Nephron (organoid): ENCODE data around the gene FBXL12.

Experiments used
- H3K27ac Mint-ChIP-seq, 3 experiments: 2 replicates each; pipeline ENCODE4 v1.8.0; 2020; ENCODE audit warnings: mixed read lengths in 3 of 3, mild to moderate bottlenecking in 2 of 3, moderate library complexity in 1 of 3
- H3K27me3 Mint-ChIP-seq: 2 replicates; pipeline ENCODE4 v1.8.0; 2021; ENCODE audit warnings: low read depth, mild to moderate bottlenecking, moderate library complexity, mixed read lengths
- H3K36me3 Mint-ChIP-seq: 2 replicates; pipeline ENCODE4 v1.8.0; 2020; ENCODE audit warnings: low read depth, mixed read lengths
- H3K4me1 Mint-ChIP-seq: 2 replicates; pipeline ENCODE4 v1.8.0; 2020; ENCODE audit warnings: mixed read lengths
- H3K4me3 Mint-ChIP-seq, 3 experiments: 2 replicates each; pipeline ENCODE4 v1.8.0; 2020; ENCODE audit warnings: mild to moderate bottlenecking in 3 of 3, mixed read lengths in 3 of 3, moderate library complexity in 2 of 3
- H3K9me3 Mint-ChIP-seq: 2 replicates; pipeline ENCODE4 v1.8.0; 2020; ENCODE audit warnings: mixed read lengths
- CTCF ChIP-seq, 3 experiments: fragments of 200-600 bp; sonication (generic); IDR thresholded peaks; one replicate each; pipeline ENCODE4 v1.5.0; 2021; ENCODE audit warnings: antibody characterized with exemption in 3 of 3; ENCODE audit not compliant: unreplicated experiment in 3 of 3

FBXL12 gene

GRCh38 chr19:9818734-9819595 lies at the start of gene FBXL12:
FBXL12 (minus strand) TSS chr19:9819079; CDS start chr19:9818813, 266 bp downstream.
- peaks cover 31% of the 10 kb centered on the region for H3K36me3 Mint-ChIP-seq
- H3K9me3 Mint-ChIP-seq = peaks cover 9% of the 10 kb centered on the region
- peak within 1 kb of the TSS; percentile 95 to 97 (median 95) for H3K4me3 Mint-ChIP-seq
- no peaks in the 10 kb centered on the region for H3K27me3 Mint-ChIP-seq
- H3K27ac Mint-ChIP-seq = peak within 1 kb of the TSS; percentile 79 to 96 (median 93)
- peaks cover 30% of the 10 kb centered on the region for H3K4me1 Mint-ChIP-seq
- TF ChIP-seq CTCF (IDR thresholded peaks at IDR 0.05; ENCODE audit: unreplicated experiment in 3 of 3) = no peak

DNA sequence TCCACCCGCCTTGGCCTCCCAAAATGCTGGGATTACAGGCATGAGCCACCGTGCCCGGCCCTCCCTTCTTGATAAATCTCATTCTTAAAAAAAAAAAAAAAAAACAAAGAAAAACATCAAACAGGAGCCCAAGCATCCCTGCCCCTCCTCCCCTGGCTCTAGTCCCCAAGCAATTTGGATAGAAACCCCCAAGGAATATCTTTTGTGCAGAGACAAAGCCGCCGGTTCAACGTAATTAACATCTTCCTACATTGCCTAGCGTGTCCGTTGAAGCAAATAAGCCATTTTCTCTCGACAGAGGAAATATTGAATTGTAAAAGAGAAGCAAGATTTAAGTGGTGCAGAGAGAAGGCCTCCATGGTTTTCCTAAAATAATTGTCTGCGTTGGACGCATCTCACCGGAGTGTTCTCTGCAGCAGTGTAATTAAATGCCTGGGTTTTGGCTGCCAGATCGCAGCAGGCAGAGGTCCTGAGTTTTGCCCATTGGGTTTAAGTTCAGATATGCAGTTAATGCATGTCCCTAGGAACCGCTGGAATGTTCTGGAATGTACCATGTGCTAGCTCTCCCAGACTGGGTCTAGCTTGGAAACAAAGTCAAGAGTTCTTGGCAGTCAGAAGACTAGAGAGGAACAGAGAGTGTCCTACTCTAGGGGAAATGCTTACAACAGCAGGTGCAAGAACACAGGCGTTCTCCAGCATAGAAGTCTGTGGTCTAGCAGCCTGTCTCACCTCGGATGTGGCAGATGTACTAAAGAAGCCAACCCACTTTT lies 47.0 kb upstream of the FBXL12 start:
- Mint-ChIP-seq H3K27me3 (no peaks in the 10 kb centered on the region), H3K4me1 (peaks cover 4% of the 10 kb centered on the region), H3K27ac (no peak overlapping the region), H3K36me3 (peaks cover 8% of the 10 kb centered on the region), H3K9me3 (no peaks in the 10 kb centered on the region), H3K4me3 (no peak overlapping the region)
- no peak for TF ChIP-seq CTCF (IDR thresholded peaks at IDR 0.05; ENCODE audit: unreplicated experiment in 3 of 3)

- Mint-ChIP-seq H3K27me3 (no peaks in the 10 kb centered on the region), H3K27ac (no peak overlapping the region), H3K36me3 (peaks cover 11% of the 10 kb centered on the region), H3K9me3 (no peaks in the 10 kb centered on the region), H3K4me1 (peaks cover 4% of the 10 kb centered on the region), H3K4me3 (no peak overlapping the region)
- no peak for TF ChIP-seq CTCF (IDR thresholded peaks at IDR 0.05; ENCODE audit: unreplicated experiment in 3 of 3)
Measured at GRCh38 chr19:9863759-9864158, 44.9 kb upstream of the FBXL12 start.

GRCh38 chr19:9862938-9863337 lies 44.1 kb upstream of the FBXL12 start:
- no peak overlapping the region for H3K4me3 Mint-ChIP-seq
- no peak for TF ChIP-seq CTCF (IDR thresholded peaks at IDR 0.05; ENCODE audit: unreplicated experiment in 3 of 3)
- no peak overlapping the region for H3K27ac Mint-ChIP-seq
- peaks cover 20% of the 10 kb centered on the region for H3K36me3 Mint-ChIP-seq
- H3K4me1 Mint-ChIP-seq = peaks cover 4% of the 10 kb centered on the region
- H3K27me3 Mint-ChIP-seq = no peaks in the 10 kb centered on the region
- no peaks in the 10 kb centered on the region for H3K9me3 Mint-ChIP-seq

- Mint-ChIP-seq H3K36me3 (peaks cover 34% of the 10 kb centered on the region), H3K4me3 (no peak overlapping the region), H3K4me1 (peaks cover 4% of the 10 kb centered on the region), H3K27me3 (no peaks in the 10 kb centered on the region), H3K9me3 (no peaks in the 10 kb centered on the region), H3K27ac (no peak overlapping the region)
- no peak for TF ChIP-seq CTCF (IDR thresholded peaks at IDR 0.05; ENCODE audit: unreplicated experiment in 3 of 3)
Measured at GRCh38 chr19:9861503-9861902, 42.6 kb upstream of the FBXL12 start.
